Cardiac fibroblast (primary cell): ENCODE results near the gene NUP214.
"Not testable (repeated sequence)": the region's sequence is repeated elsewhere in the genome, so short reads cannot be mapped to it uniquely, and the experiment has no call there.

ENCODE experiments used
- DNase-seq, 2 donors: peaks; one replicate each; pipeline versions ENCODE4 v3.0.0 to v3.0.0-alpha.2; 2010; ENCODE audit warnings: low read depth in 2 of 2
- H3K4me3 ChIP-seq, 2 donors: replicated peaks in 1 of 2; 1 replicate in 1 of 2; 2 replicates in 1 of 2; pipeline ENCODE4 v1.5.1; 2011; ENCODE audit warnings: low read depth in 2 of 2, low read length in 2 of 2, mild to moderate bottlenecking in 2 of 2, moderate library complexity in 1 of 2
- CTCF ChIP-seq: IDR thresholded peaks from one replicate; pipeline ENCODE4 v1.5.1; 2011; ENCODE audit warnings: low read depth, mild to moderate bottlenecking, low read length, inconsistent platforms

NUP214 gene

GRCh38 chr9:131266266-131267229 lies 141.2 kb downstream of the NUP214 start:
- DNase-seq, result no peak

GRCh38 chr9:131270171-131271015 lies 145.0 kb downstream of the NUP214 start:
- H3K4me3 ChIP-seq, result no peak overlapping the region
- no peak for TF ChIP-seq CTCF
- peak; percentile 28 to 30 for DNase-seq

More at GRCh38 chr9:131266266-131267229, 141.2 kb downstream of the NUP214 start:
- H3K4me3 ChIP-seq, result no peak overlapping the region
- TF ChIP-seq CTCF, result no peak

GRCh38 chr9:131271016-131271273 lies 145.6 kb downstream of the NUP214 start:
- DNase-seq, H3K4me3 ChIP-seq: not testable (repeated sequence)

GRCh38 chr9:131271506-131271931 lies 146.1 kb downstream of the NUP214 start:
- no peak overlapping the region for H3K4me3 ChIP-seq
- DNase-seq, result no peak
- TF ChIP-seq CTCF, result no peak

GRCh38 chr9:131272212-131272611 lies 146.8 kb downstream of the NUP214 start:
- TF ChIP-seq CTCF, result no peak
- H3K4me3 ChIP-seq, result no peak overlapping the region
- DNase-seq, result no peak

- TF ChIP-seq CTCF, result no peak
- no peak overlapping the region for H3K4me3 ChIP-seq
- DNase-seq, result no peak
These were observed 147.9 kb downstream of the NUP214 start for GRCh38 chr9:131273146-131273855.
